Ectodermal cell (in vitro differentiated cells): Measurements from ENCODE around the gene WDFY2.

Experiments used
- H3K27ac ChIP-seq: 2 replicates; pipeline ENCODE4 v1.7.0; 2013; ENCODE audit warnings: mild to moderate bottlenecking, low read depth, low read length; ENCODE audit not compliant: insufficient read depth, poor library complexity, severe bottlenecking
- H3K27me3 ChIP-seq: 2 replicates; pipeline ENCODE4 v1.7.0; 2013; ENCODE audit warnings: mild to moderate bottlenecking, low read length; ENCODE audit not compliant: insufficient read depth, control insufficient read depth, poor library complexity, severe bottlenecking
- H3K36me3 ChIP-seq: one replicate; pipeline ENCODE4 v1.7.0; 2013; ENCODE audit warnings: low read length; ENCODE audit not compliant: control insufficient read depth, insufficient read depth
- H3K4me1 ChIP-seq: one replicate; pipeline ENCODE4 v1.7.0; 2013; ENCODE audit warnings: low read length; ENCODE audit not compliant: control insufficient read depth, insufficient read depth
- H3K4me3 ChIP-seq: 2 replicates; pipeline ENCODE4 v1.7.0; 2013; ENCODE audit warnings: low read depth, low read length, control low read depth; ENCODE audit not compliant: insufficient read depth
- H3K9me3 ChIP-seq: 2 replicates; pipeline ENCODE4 v1.7.0; 2013; ENCODE audit warnings: mild to moderate bottlenecking, low read length, moderate library complexity; ENCODE audit not compliant: control insufficient read depth
- WGBS, 2 experiments: methylation state at CpG; one replicate each; pipeline ENCODE4 v1.1.7; 2013; ENCODE audit warnings: missing lambda C conversion rate in 2 of 2; 5-methylcytosine and 5-hydroxymethylcytosine counted together

WDFY2 gene

GRCh38 chr13:51776179-51776578, 191.9 kb downstream of the WDFY2 start:
- no peaks in the 10 kb centered on the region for H3K36me3 ChIP-seq
- 94 to 95% methylated on average over 7 of the region's 7 CpGs for WGBS, 2 experiments
- no peaks in the 10 kb centered on the region for H3K4me1 ChIP-seq
- H3K27me3 ChIP-seq: no peaks in the 10 kb centered on the region
- no peak overlapping the region for H3K27ac ChIP-seq
- H3K4me3 ChIP-seq: no peak overlapping the region
- no peaks in the 10 kb centered on the region for H3K9me3 ChIP-seq

GRCh38 chr13:51777921-51778320, 193.7 kb downstream of the WDFY2 start:
- Histone ChIP-seq H3K9me3 (no peaks in the 10 kb centered on the region), H3K4me1 (no peaks in the 10 kb centered on the region), H3K27ac (no peak overlapping the region), H3K4me3 (no peak overlapping the region), H3K27me3 (no peaks in the 10 kb centered on the region), H3K36me3 (no peaks in the 10 kb centered on the region)
- WGBS, 2 experiments: 90 to 92% methylated on average over 9 of the region's 9 CpGs

- Histone ChIP-seq H3K4me1 (no peaks in the 10 kb centered on the region), H3K27me3 (no peaks in the 10 kb centered on the region), H3K9me3 (no peaks in the 10 kb centered on the region), H3K4me3 (no peak overlapping the region), H3K36me3 (no peaks in the 10 kb centered on the region), H3K27ac (no peak overlapping the region)
- 91 to 97% methylated on average over 11 of the region's 11 CpGs for WGBS, 2 experiments
Measured at GRCh38 chr13:51778392-51778791, 194.1 kb downstream of the WDFY2 start.

GRCh38 chr13:51780099-51780498, 195.8 kb downstream of the WDFY2 start:
- Histone ChIP-seq H3K4me3 (no peak overlapping the region), H3K27ac (no peak overlapping the region), H3K9me3 (no peaks in the 10 kb centered on the region), H3K27me3 (no peaks in the 10 kb centered on the region), H3K36me3 (no peaks in the 10 kb centered on the region), H3K4me1 (no peaks in the 10 kb centered on the region)
- 89 to 97% methylated on average over 2 to 3 of the region's 3 CpGs for WGBS, 2 experiments

GRCh38 chr13:51781246-51782022, 197.2 kb downstream of the WDFY2 start:
- Histone ChIP-seq H3K9me3 (no peaks in the 10 kb centered on the region), H3K4me1 (no peaks in the 10 kb centered on the region), H3K27me3 (no peaks in the 10 kb centered on the region), H3K4me3 (no peak overlapping the region), H3K36me3 (no peaks in the 10 kb centered on the region), H3K27ac (no peak overlapping the region)
- WGBS, 2 experiments: 85 to 88% methylated on average over 15 of the region's 15 CpGs

GRCh38 chr13:51782026-51782710, 197.9 kb downstream of the WDFY2 start:
- Histone ChIP-seq H3K36me3 (no peaks in the 10 kb centered on the region), H3K4me3 (no peak overlapping the region), H3K27me3 (no peaks in the 10 kb centered on the region), H3K9me3 (no peaks in the 10 kb centered on the region), H3K27ac (no peak overlapping the region), H3K4me1 (no peaks in the 10 kb centered on the region)
- 93 to 94% methylated on average over 15 of the region's 15 CpGs for WGBS, 2 experiments

GRCh38 chr13:51783428-51784094, 199.3 kb downstream of the WDFY2 start:
- no peak overlapping the region for H3K27ac ChIP-seq
- no peaks in the 10 kb centered on the region for H3K36me3 ChIP-seq
- no peaks in the 10 kb centered on the region for H3K9me3 ChIP-seq
- no peaks in the 10 kb centered on the region for H3K27me3 ChIP-seq
- no peak overlapping the region for H3K4me3 ChIP-seq
- 89 to 92% methylated on average over 9 of the region's 9 CpGs for WGBS, 2 experiments
- H3K4me1 ChIP-seq: no peaks in the 10 kb centered on the region

GRCh38 chr13:51784097-51784496, 199.8 kb downstream of the WDFY2 start:
- Histone ChIP-seq H3K36me3 (no peaks in the 10 kb centered on the region), H3K4me1 (no peaks in the 10 kb centered on the region), H3K27ac (no peak overlapping the region), H3K9me3 (no peaks in the 10 kb centered on the region), H3K4me3 (no peak overlapping the region), H3K27me3 (no peaks in the 10 kb centered on the region)
- WGBS, 2 experiments: 96 to 97% methylated on average over 1 of the region's 1 CpG

- Histone ChIP-seq H3K9me3 (no peaks in the 10 kb centered on the region), H3K4me3 (no peak overlapping the region), H3K27ac (no peak overlapping the region), H3K36me3 (no peaks in the 10 kb centered on the region), H3K4me1 (no peaks in the 10 kb centered on the region), H3K27me3 (no peaks in the 10 kb centered on the region)
- 71 to 75% methylated on average over 12 of the region's 12 CpGs for WGBS, 2 experiments
Measured at GRCh38 chr13:51785712-51786424, 201.6 kb downstream of the WDFY2 start.
